HG02884 (cell line): ENCODE data around the gene PLA2R1.
"Not testable (repeated sequence)": the region's sequence is repeated elsewhere in the genome, so short reads cannot be mapped to it uniquely, and the experiment has no call there.

Source experiments
- ATAC-seq: cut with Tn5 transposase; IDR thresholded peaks from one replicate; pipeline ENCODE4 v1.9.1; 2021; ENCODE audit warnings: mild to moderate bottlenecking, moderate library complexity; ENCODE audit not compliant: unreplicated experiment

Gene PLA2R1

GRCh38 chr2:159984034-159984433, 78.4 kb downstream of the PLA2R1 start:
- ATAC-seq = no peak

GRCh38 chr2:159982842-159983785, 79.3 kb downstream of the PLA2R1 start:
- no peak for ATAC-seq

- ATAC-seq = no peak
Measured at GRCh38 chr2:159982270-159982669, 80.1 kb downstream of the PLA2R1 start.

- no peak for ATAC-seq
Measured at GRCh38 chr2:159976527-159977160, 85.8 kb downstream of the PLA2R1 start.

GRCh38 chr2:159973325-159973724, 89.1 kb downstream of the PLA2R1 start:
- no peak for ATAC-seq

GRCh38 chr2:159971365-159972152, 90.9 kb downstream of the PLA2R1 start:
- no peak for ATAC-seq

GRCh38 chr2:159970548-159970947, 91.9 kb downstream of the PLA2R1 start:
- ATAC-seq = not testable (repeated sequence)

- ATAC-seq = no peak
Measured at GRCh38 chr2:159968279-159968900, 94.0 kb downstream of the PLA2R1 start.

- peak; percentile 93 for ATAC-seq
Measured at GRCh38 chr2:159963700-159964099, 98.7 kb downstream of the PLA2R1 start.

GRCh38 chr2:159962513-159962912, 99.9 kb downstream of the PLA2R1 start:
- not testable (repeated sequence) for ATAC-seq

GRCh38 chr2:159961451-159961850, 101.0 kb downstream of the PLA2R1 start:
- ATAC-seq = no peak

GRCh38 chr2:159961037-159961436, 101.4 kb downstream of the PLA2R1 start:
- ATAC-seq = no peak

GRCh38 chr2:159960414-159960813, 102.0 kb downstream of the PLA2R1 start:
- peak; percentile 43 for ATAC-seq

GRCh38 chr2:159959136-159959535, 103.3 kb downstream of the PLA2R1 start:
- no peak for ATAC-seq

- ATAC-seq = no peak
Measured at GRCh38 chr2:159953136-159953823, 109.1 kb downstream of the PLA2R1 start.

GRCh38 chr2:159946326-159946999, 116.0 kb downstream of the PLA2R1 start:
- ATAC-seq = no peak

GRCh38 chr2:159944874-159945273, 117.5 kb downstream of the PLA2R1 start:
- no peak for ATAC-seq

GRCh38 chr2:159942146-159942545, 120.3 kb downstream of the PLA2R1 start:
- no peak for ATAC-seq

GRCh38 chr2:159941729-159942128, 120.7 kb downstream of the PLA2R1 start:
- ATAC-seq = no peak

- ATAC-seq = peak; percentile 85
Measured at GRCh38 chr2:159939946-159940345, 122.5 kb downstream of the PLA2R1 start.
